Activated naive CD4-positive, alpha-beta T cell treated with anti-CD3 and anti-CD28 coated beads, Interleukin-2, amount 10 ng/mL, durations not matched to agents 7 days and 5 days (primary cell): ENCODE results near the gene GJA1.
"Not testable (repeated sequence)": the region's sequence is repeated elsewhere in the genome, so short reads cannot be mapped to it uniquely, and the experiment has no call there.

Source experiments
- CTCF ChIA-PET: fragments of 350-600 bp; sonication (Branson Sonifier 250); formaldehyde crosslinking; loops from one replicate; lab custom pipeline; 2021; ENCODE audit warnings: antibody characterized with exemption; lab: Charles Lee
- DNase-seq: peaks from one replicate; pipeline ENCODE4 v3.0.0-alpha.2; 2020
- H3K27ac Mint-ChIP-seq: one replicate; pipeline ENCODE4 v1.8.0; 2021; ENCODE audit warnings: mild to moderate bottlenecking, moderate library complexity, mixed read lengths
- H3K27me3 Mint-ChIP-seq: one replicate; pipeline ENCODE4 v1.8.0; 2021; ENCODE audit warnings: mild to moderate bottlenecking, mixed read lengths
- H3K36me3 Mint-ChIP-seq: one replicate; pipeline ENCODE4 v1.8.0; 2021; ENCODE audit warnings: mixed read lengths
- H3K4me1 Mint-ChIP-seq: one replicate; pipeline ENCODE4 v1.8.0; 2021; ENCODE audit warnings: mixed read lengths
- H3K4me3 Mint-ChIP-seq: one replicate; pipeline ENCODE4 v1.8.0; 2021; ENCODE audit warnings: mild to moderate bottlenecking, moderate library complexity, mixed read lengths
- H3K9me3 Mint-ChIP-seq: one replicate; pipeline ENCODE4 v1.8.0; 2021; ENCODE audit warnings: mixed read lengths

Gene GJA1

GRCh38 chr6:121443971-121444541 is 8.6 kb downstream of the GJA1 start:
- Mint-ChIP-seq H3K9me3 (no peaks in the 10 kb centered on the region), H3K36me3 (no peaks in the 10 kb centered on the region), H3K4me1 (no peaks in the 10 kb centered on the region), H3K4me3 (no peak overlapping the region), H3K27ac (no peak overlapping the region), H3K27me3 (peaks cover 8% of the 10 kb centered on the region)
- DNase-seq, result no peak
- CTCF ChIA-PET, result interaction anchor here (1.0 to 1.2 kb wide), 2 partner anchors 14 to 43 kb away, joined by 3 read pairs; no protein-coding TSS in a partner anchor

GRCh38 chr6:121446705-121447104 is 11.3 kb downstream of the GJA1 start:
- H3K9me3 Mint-ChIP-seq, H3K27me3 Mint-ChIP-seq, H3K27ac Mint-ChIP-seq, H3K4me3 Mint-ChIP-seq, H3K4me1 Mint-ChIP-seq, H3K36me3 Mint-ChIP-seq, DNase-seq, CTCF ChIA-PET: not testable (repeated sequence)

- H3K27ac Mint-ChIP-seq, DNase-seq, H3K27me3 Mint-ChIP-seq, H3K4me1 Mint-ChIP-seq, H3K9me3 Mint-ChIP-seq, CTCF ChIA-PET, H3K4me3 Mint-ChIP-seq, H3K36me3 Mint-ChIP-seq: not testable (repeated sequence)
Measured at GRCh38 chr6:121447746-121448145, 12.3 kb downstream of the GJA1 start.

GRCh38 chr6:121448528-121448927 is 13.1 kb downstream of the GJA1 start:
- H3K4me3 Mint-ChIP-seq, H3K36me3 Mint-ChIP-seq, H3K27me3 Mint-ChIP-seq, CTCF ChIA-PET, H3K27ac Mint-ChIP-seq, H3K4me1 Mint-ChIP-seq, DNase-seq, H3K9me3 Mint-ChIP-seq: not testable (repeated sequence)

- no peak for DNase-seq
- H3K36me3 Mint-ChIP-seq, result no peaks in the 10 kb centered on the region
- no peaks in the 10 kb centered on the region for H3K4me1 Mint-ChIP-seq
- no peaks in the 10 kb centered on the region for H3K9me3 Mint-ChIP-seq
- no peak overlapping the region for H3K4me3 Mint-ChIP-seq
- H3K27ac Mint-ChIP-seq, result no peak overlapping the region
- no peaks in the 10 kb centered on the region for H3K27me3 Mint-ChIP-seq
- CTCF ChIA-PET, result no interaction called here
Measured at GRCh38 chr6:121449331-121449730, 13.9 kb downstream of the GJA1 start.

- no peaks in the 10 kb centered on the region for H3K27me3 Mint-ChIP-seq
- no peak overlapping the region for H3K4me3 Mint-ChIP-seq
- no peak overlapping the region for H3K27ac Mint-ChIP-seq
- no peaks in the 10 kb centered on the region for H3K9me3 Mint-ChIP-seq
- no peaks in the 10 kb centered on the region for H3K36me3 Mint-ChIP-seq
- CTCF ChIA-PET, result no interaction called here
- H3K4me1 Mint-ChIP-seq, result no peaks in the 10 kb centered on the region
- no peak for DNase-seq
Measured at GRCh38 chr6:121450242-121450641, 14.8 kb downstream of the GJA1 start.

- H3K36me3 Mint-ChIP-seq, result no peaks in the 10 kb centered on the region
- no peak overlapping the region for H3K27ac Mint-ChIP-seq
- CTCF ChIA-PET, result no interaction called here
- no peaks in the 10 kb centered on the region for H3K27me3 Mint-ChIP-seq
- no peaks in the 10 kb centered on the region for H3K9me3 Mint-ChIP-seq
- no peak for DNase-seq
- H3K4me1 Mint-ChIP-seq, result no peaks in the 10 kb centered on the region
- no peak overlapping the region for H3K4me3 Mint-ChIP-seq
Measured at GRCh38 chr6:121451250-121451649, 15.8 kb downstream of the GJA1 start.

GRCh38 chr6:121453191-121453590 is 17.7 kb downstream of the GJA1 start:
- no peak for DNase-seq

GRCh38 chr6:121460170-121460569 is 24.7 kb downstream of the GJA1 start:
- Mint-ChIP-seq H3K27ac (no peak overlapping the region), H3K36me3 (no peaks in the 10 kb centered on the region), H3K27me3 (no peaks in the 10 kb centered on the region), H3K4me3 (no peak overlapping the region), H3K4me1 (no peaks in the 10 kb centered on the region), H3K9me3 (no peaks in the 10 kb centered on the region)
- CTCF ChIA-PET, result no interaction called here
- DNase-seq, result no peak

More at GRCh38 chr6:121453191-121453590, 17.7 kb downstream of the GJA1 start:
- Mint-ChIP-seq H3K27me3 (no peaks in the 10 kb centered on the region), H3K36me3 (no peaks in the 10 kb centered on the region), H3K4me3 (no peak overlapping the region), H3K27ac (no peak overlapping the region), H3K4me1 (no peaks in the 10 kb centered on the region), H3K9me3 (no peaks in the 10 kb centered on the region)
- CTCF ChIA-PET, result no interaction called here

GRCh38 chr6:121463087-121463486 is 27.6 kb downstream of the GJA1 start:
- DNase-seq, result no peak
- Mint-ChIP-seq H3K4me1 (no peaks in the 10 kb centered on the region), H3K27me3 (no peaks in the 10 kb centered on the region), H3K4me3 (no peak overlapping the region), H3K27ac (no peak overlapping the region), H3K9me3 (no peaks in the 10 kb centered on the region), H3K36me3 (no peaks in the 10 kb centered on the region)
- CTCF ChIA-PET, result no interaction called here

GRCh38 chr6:121465101-121465500 is 29.7 kb downstream of the GJA1 start:
- H3K27me3 Mint-ChIP-seq, result no peaks in the 10 kb centered on the region

GRCh38 chr6:121479486-121480098 is 44.1 kb downstream of the GJA1 start:
- CTCF ChIA-PET, result no interaction called here
- H3K36me3 Mint-ChIP-seq, result no peaks in the 10 kb centered on the region
- H3K4me3 Mint-ChIP-seq, result no peak overlapping the region
- no peaks in the 10 kb centered on the region for H3K9me3 Mint-ChIP-seq
- no peak for DNase-seq
- no peak overlapping the region for H3K27ac Mint-ChIP-seq
- no peaks in the 10 kb centered on the region for H3K27me3 Mint-ChIP-seq
- H3K4me1 Mint-ChIP-seq, result no peaks in the 10 kb centered on the region

More at GRCh38 chr6:121465101-121465500, 29.7 kb downstream of the GJA1 start:
- H3K9me3 Mint-ChIP-seq, result no peaks in the 10 kb centered on the region
- H3K36me3 Mint-ChIP-seq, result no peaks in the 10 kb centered on the region
- no peak for DNase-seq
- H3K4me1 Mint-ChIP-seq, result no peaks in the 10 kb centered on the region
- CTCF ChIA-PET, result interaction anchor here (0.7 to 1.5 kb wide), 2 partner anchors 50 to 384 kb away, joined by 3 read pairs; no protein-coding TSS in a partner anchor
- H3K4me3 Mint-ChIP-seq, result no peak overlapping the region
- H3K27ac Mint-ChIP-seq, result no peak overlapping the region

GRCh38 chr6:121480099-121480713 is 44.8 kb downstream of the GJA1 start:
- DNase-seq, result no peak
- H3K27me3 Mint-ChIP-seq, result no peaks in the 10 kb centered on the region
- H3K36me3 Mint-ChIP-seq, result no peaks in the 10 kb centered on the region
- H3K4me3 Mint-ChIP-seq, result no peak overlapping the region
- H3K4me1 Mint-ChIP-seq, result no peaks in the 10 kb centered on the region
- H3K27ac Mint-ChIP-seq, result no peak overlapping the region
- CTCF ChIA-PET, result no interaction called here
- H3K9me3 Mint-ChIP-seq, result no peaks in the 10 kb centered on the region

GRCh38 chr6:121482004-121482693 is 46.7 kb downstream of the GJA1 start:
- no peak overlapping the region for H3K27ac Mint-ChIP-seq
- H3K4me3 Mint-ChIP-seq, result no peak overlapping the region
- DNase-seq, result no peak
- no peaks in the 10 kb centered on the region for H3K27me3 Mint-ChIP-seq
- CTCF ChIA-PET, result no interaction called here
- no peaks in the 10 kb centered on the region for H3K9me3 Mint-ChIP-seq
- H3K4me1 Mint-ChIP-seq, result no peaks in the 10 kb centered on the region
- no peaks in the 10 kb centered on the region for H3K36me3 Mint-ChIP-seq
